GM12878 (cell line): ENCODE results near the gene FER1L5. TPM values are rescaled to one million over a fixed set of nuclear protein-coding genes. Genes with fewer than 3 reads are reported as not detected.

ENCODE experiments used
- ATF2 ChIP-seq: IDR thresholded peaks from 2 replicates; pipeline ENCODE4 v1.6.1; 2012; ENCODE audit warnings: low read length, inconsistent platforms
- CEBPZ ChIP-seq: fragments of 150-350 bp; IDR thresholded peaks from 2 replicates; pipeline ENCODE4 v1.6.1; 2016; ENCODE audit warnings: low read depth, low read length
- E2F4 ChIP-seq: IDR thresholded peaks from 2 replicates; pipeline ENCODE4 v1.6.1; 2012; ENCODE audit warnings: low read depth, low read length, improper control_type of control experiment
- EED ChIP-seq: sonication (generic); IDR thresholded peaks from 2 replicates; pipeline ENCODE4 v1.6.1; 2016; ENCODE audit warnings: antibody characterized with exemption, low read depth
- FOXK2 ChIP-seq: fragments of 450-650 bp; IDR thresholded peaks from 2 replicates; pipeline ENCODE4 v1.6.1; 2017; ENCODE audit warnings: mild to moderate bottlenecking, moderate library complexity
- MTA3 ChIP-seq: IDR thresholded peaks from 2 replicates; pipeline ENCODE4 v1.6.1; 2012; ENCODE audit warnings: low read length, inconsistent platforms, borderline replicate concordance
- MYC ChIP-seq: IDR thresholded peaks from 2 replicates; pipeline ENCODE4 v1.6.1; 2011; ENCODE audit warnings: mild to moderate bottlenecking, low read length, moderate library complexity, inconsistent platforms; ENCODE audit not compliant: insufficient read depth, insufficient replicate concordance, insufficient read length, severe bottlenecking
- NFXL1 ChIP-seq: fragments of 450-650 bp; IDR thresholded peaks from 2 replicates; pipeline ENCODE4 v1.6.1; 2017; ENCODE audit warnings: antibody characterized with exemption, mild to moderate bottlenecking, borderline replicate concordance
- NFYA ChIP-seq: IDR thresholded peaks from 2 replicates; pipeline ENCODE4 v1.6.1; 2011; ENCODE audit warnings: low read depth, mild to moderate bottlenecking, low read length, improper control_type of control experiment, borderline replicate concordance
- RUNX3 ChIP-seq: IDR thresholded peaks from 2 replicates; pipeline ENCODE4 v1.6.1; 2012; ENCODE audit warnings: low read length, inconsistent platforms
- SMAD5 ChIP-seq: IDR thresholded peaks from 2 replicates; pipeline ENCODE4 v1.6.1; 2016; ENCODE audit warnings: antibody characterized with exemption, low read depth
- SUPT20H ChIP-seq: IDR thresholded peaks from 2 replicates; pipeline ENCODE4 v1.6.1; 2011; ENCODE audit warnings: low read depth, mild to moderate bottlenecking, low read length, moderate library complexity, borderline replicate concordance; ENCODE audit not compliant: control insufficient read depth
- polyA plus RNA-seq, 11 experiments: library from polyadenylated mRNA; depleted of rRNA in 4 of 11; unstranded in 6 of 11; stranded (reverse) in 5 of 11; fragments of >200 nt; fragmentation: Nextera tagmentation in 4 of 11; fragmentation: Illumina TruSeq in 1 of 11; extraction: Ambion mirVana in 4 of 11; extraction: Trizol in 1 of 11; gene quantifications; 1 replicate in 1 of 11; 2 replicates in 10 of 11; pipeline versions ENCODE4 v1.2.1 to v1.2.3, GENCODE V29; 2011 to 2016; ENCODE audit warnings: inconsistent platforms in 2 of 11, missing spikeins in 2 of 11, low read depth in 1 of 11
- total RNA-seq, 4 experiments: library from RNA; depleted of rRNA in 3 of 4; stranded (reverse); fragments of >200 nt in 3 of 4; fragmentation: Illumina TruSeq in 1 of 4; extraction: Trizol in 1 of 4; gene quantifications; 2 replicates each; pipeline versions ENCODE4 v1.2.1 to v1.2.3, GENCODE V29; 2013 to 2021

The FER1L5 gene
- total and polyA plus RNA-seq, 10 of the 15 experiments (the other 5 are each of a cell fraction or from before 2014, with no cell fraction given): not detected

GRCh38 chr2:96716388-96716787 is 73.8 kb downstream of the FER1L5 start (continued):
- TF ChIP-seq FOXK2 (no peak), E2F4 (no peak), ATF2 (no peak), NFYA (no peak), SUPT20H (no peak), MYC (no peak), SMAD5 (no peak), CEBPZ (no peak), MTA3 (no peak), RUNX3 (no peak), NFXL1 (no peak), EED (no peak)
